ENCODE measurements around the gene AGK. TPM values are rescaled to one million over a fixed set of nuclear protein-coding genes. Genes with fewer than 3 reads are reported as not detected.

The AGK gene
- total and polyA plus RNA-seq, 2 of the 8 experiments (the other 6 are each of a cell fraction or from before 2014, with no cell fraction given), result 25.8 to 34.0 TPM

DNA sequence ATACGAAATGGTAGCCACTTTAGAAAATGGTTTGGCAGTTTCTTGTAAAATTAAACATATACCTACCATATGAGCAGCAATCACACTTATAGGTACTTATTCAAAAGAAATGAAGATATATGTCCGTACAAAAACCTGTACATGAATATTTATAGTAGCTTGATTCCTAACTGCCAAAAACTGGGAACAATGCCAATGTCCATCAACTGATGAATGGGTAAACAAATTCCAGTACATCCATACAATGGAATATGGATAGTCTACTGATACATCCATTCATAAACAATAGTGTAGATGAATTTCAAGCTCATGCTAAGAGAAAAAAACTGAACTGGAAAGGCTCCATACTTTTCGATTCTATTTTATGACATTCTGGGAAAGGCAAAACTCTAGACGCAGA is 68.5 kb downstream of the AGK start:
- POLR2A ChIA-PET (ENCODE audit: partially characterized antibody), result interaction anchor here (0.6 to 1.4 kb wide), 4 partner anchors 11 to 214 kb away, joined by 3 to 4 read pairs (median 3); partner anchors contain the start of gene SSBP1
- TF ChIP-seq RXRA (IDR thresholded peaks at IDR 0.05; ENCODE audit: insufficient read depth, low read depth, low read length), result no peak
- no peak for TF ChIP-seq JUN (IDR thresholded peaks at IDR 0.05; ENCODE audit: low read depth, low read length)
- no peak for TF ChIP-seq CHD2 (IDR thresholded peaks at IDR 0.05; ENCODE audit: low read length)
- no peak for TF ChIP-seq PHF8 (conservative IDR thresholded peaks at IDR 0.05; ENCODE audit: low read depth, low read length)
- TF ChIP-seq SP1 (IDR thresholded peaks at IDR 0.05; ENCODE audit: low read depth, low read length), result no peak
- no peak for TF ChIP-seq RFX5 (IDR thresholded peaks at IDR 0.05; ENCODE audit: borderline replicate concordance, low read depth, low read length)
- no peak for TF ChIP-seq SRF (IDR thresholded peaks at IDR 0.05; ENCODE audit: low read depth, low read length)
- TF ChIP-seq CBX5 (IDR thresholded peaks at IDR 0.05; ENCODE audit: low read depth, low read length), result no peak
- TF ChIP-seq, protein P1, sequence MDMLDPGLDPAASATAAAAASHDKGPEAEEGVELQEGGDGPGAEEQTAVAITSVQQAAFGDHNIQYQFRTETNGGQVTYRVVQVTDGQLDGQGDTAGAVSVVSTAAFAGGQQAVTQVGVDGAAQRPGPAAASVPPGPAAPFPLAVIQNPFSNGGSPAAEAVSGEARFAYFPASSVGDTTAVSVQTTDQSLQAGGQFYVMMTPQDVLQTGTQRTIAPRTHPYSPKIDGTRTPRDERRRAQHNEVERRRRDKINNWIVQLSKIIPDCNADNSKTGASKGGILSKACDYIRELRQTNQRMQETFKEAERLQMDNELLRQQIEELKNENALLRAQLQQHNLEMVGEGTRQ (IDR thresholded peaks at IDR 0.05; ENCODE audit: low read length), result no peak
- no peak for TF ChIP-seq BCL11A (IDR thresholded peaks at IDR 0.05; ENCODE audit: low read depth in 2 of 2, low read length in 2 of 2)
- no peak for TF ChIP-seq MAX (IDR thresholded peaks at IDR 0.05)
- TF ChIP-seq ASH2L (IDR thresholded peaks at IDR 0.05; ENCODE audit: low read length), result no peak
- no peak for TF ChIP-seq TEAD4 (IDR thresholded peaks at IDR 0.05; ENCODE audit: low read depth, low read length)

More for the DNA sequence above, 68.5 kb downstream of the AGK start:
- Histone ChIP-seq H3K79me2 (ENCODE audit: control insufficient read depth in 1 of 2, insufficient read depth in 2 of 2, low read length in 2 of 2) (no peaks in the 10 kb centered on the region), H4K20me1 (replicated peaks in 1 of 2; ENCODE audit: control insufficient read depth in 1 of 2, insufficient read depth in 2 of 2, low read length in 2 of 2) (no peaks in the 10 kb centered on the region), H3K27ac (ENCODE audit: low read depth, low read length) (no peak overlapping the region), H3K23ac (ENCODE audit: insufficient read length) (no peak overlapping the region), H3K56ac (replicated peaks; ENCODE audit: insufficient read length, low read depth, low read length) (no peak overlapping the region), H4K8ac (ENCODE audit: extremely low read depth, insufficient read depth, low read length) (no peak overlapping the region), H2BK15ac (ENCODE audit: low read length) (no peak overlapping the region), H3K14ac (ENCODE audit: insufficient read length) (no peak overlapping the region), H4K5ac (ENCODE audit: insufficient read length, low read depth, low read length) (no peak overlapping the region), H3K4ac (replicated peaks; ENCODE audit: insufficient read length, low read depth, low read length) (no peak overlapping the region), H2BK12ac (ENCODE audit: low read depth, low read length) (no peak overlapping the region), H2BK5ac (ENCODE audit: low read depth, low read length) (no peak overlapping the region), H2BK20ac (ENCODE audit: low read length) (no peak overlapping the region), H3K9me3 (ENCODE audit: insufficient read depth in 2 of 2, low read depth in 1 of 2, low read length in 1 of 2) (no peaks in the 10 kb centered on the region), H3K9ac (replicated peaks in 1 of 4; ENCODE audit: extremely low read depth in 1 of 4, low read depth in 3 of 4, low read length in 3 of 4) (no peak overlapping the region), H2AFZ (ENCODE audit: low read length) (no peak overlapping the region), H3K4me1 (replicated peaks in 1 of 4; ENCODE audit: control insufficient read depth in 3 of 4, insufficient read depth in 4 of 4, low read length in 3 of 4) (no peaks in the 10 kb centered on the region), H2BK120ac (replicated peaks; ENCODE audit: low read depth, low read length) (no peak overlapping the region), H3K36me3 (ENCODE audit: control insufficient read depth in 2 of 4, insufficient read depth in 4 of 4, low read length in 3 of 4) (peaks cover 2 to 20% (median 9%) of the 10 kb centered on the region in 4 experiments; a peak in 7 of 8 replicates), H3K4me3 (ENCODE audit: extremely low read depth in 1 of 4, insufficient read depth in 2 of 4, low read depth in 3 of 4, low read length in 4 of 4) (no peak overlapping the region), H3K4me2 (ENCODE audit: insufficient read depth in 1 of 2, low read depth in 2 of 2, low read length in 2 of 2) (no peak overlapping the region), H3K27me3 (replicated peaks in 1 of 4; ENCODE audit: control insufficient read depth in 3 of 4, extremely low read depth in 1 of 4, insufficient read depth in 3 of 4, low read length in 3 of 4) (no peaks in the 10 kb centered on the region), H4K91ac (replicated peaks; ENCODE audit: insufficient read length, low read length) (no peak overlapping the region), H3K23me2 (ENCODE audit: low read depth, low read length) (no peaks in the 10 kb centered on the region), H3K18ac (ENCODE audit: extremely low read depth, low read length) (no peak overlapping the region), H3K79me1 (ENCODE audit: low read depth, low read length) (no peaks in the 10 kb centered on the region), H2AK5ac (ENCODE audit: low read depth, low read length) (no peak overlapping the region)
- CTCF ChIA-PET (ENCODE audit: partially characterized antibody), result interaction anchor here (0.6 to 1.4 kb wide), 5 partner anchors 8 to 735 kb away, joined by 3 to 4 read pairs (median 3); no protein-coding TSS in a partner anchor
- DNase-seq (ENCODE audit: low read depth in 1 of 2, low spot score in 2 of 2), result no peak
- 89% methylated on average over 4 of the region's 4 CpGs; no CpG with 5 or more reads in 1 of the 2 experiments for WGBS, 2 experiments (ENCODE audit: extremely low coverage in 1 of 2, insufficient coverage in 1 of 2, insufficient read length in 1 of 2, insufficient replicate concordance in 2 of 2, low coverage in 1 of 2, low lambda C conversion rate in 2 of 2, missing lambda C conversion rate in 1 of 2)
- no peak for FAIRE-seq
